Measurements from ENCODE around the gene DCC.

The DCC gene

GRCh38 chr18:52948868-52949444, 609.0 kb downstream of the DCC start:
- no peak for DNase-seq

DNA sequence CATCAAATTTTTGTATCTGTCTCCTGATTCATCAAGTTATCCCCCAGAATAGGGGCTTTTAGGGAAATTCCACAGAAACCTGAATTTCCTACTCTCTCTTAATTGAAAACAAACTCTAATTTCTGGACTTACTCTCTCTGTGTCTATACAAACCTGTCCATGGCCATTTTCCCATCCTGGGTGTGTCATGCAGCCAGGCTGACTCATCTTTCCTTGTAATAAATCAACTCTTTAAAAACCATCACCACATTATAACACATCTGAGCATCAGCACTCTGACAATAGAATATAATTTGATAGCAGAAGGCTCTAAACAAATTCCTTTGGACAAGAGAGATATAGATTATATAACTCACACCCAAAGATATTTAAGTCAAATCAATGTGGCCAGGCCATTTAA, 610.2 kb downstream of the DCC start:
- DNase-seq = no peak

DNA sequence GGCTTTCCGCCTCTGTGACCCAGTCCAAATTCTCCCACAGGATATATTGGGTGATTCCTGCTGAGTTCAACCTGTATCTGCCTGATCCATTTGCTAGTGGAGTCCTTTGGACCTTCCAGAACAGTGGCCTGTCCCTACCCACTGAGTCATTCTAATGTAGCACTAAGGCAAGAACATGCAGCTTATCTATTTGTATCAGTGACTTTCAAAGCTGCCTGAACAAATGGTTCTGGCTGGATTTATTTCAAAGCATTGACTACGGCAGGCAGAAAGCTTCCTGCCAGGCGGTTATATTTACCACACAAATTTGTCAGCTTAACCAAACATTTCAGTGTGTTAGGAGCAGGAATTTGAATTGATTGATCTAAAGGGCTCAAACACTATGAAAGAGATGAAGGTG, 613.4 kb downstream of the DCC start:
- no peak for DNase-seq

GRCh38 chr18:52963481-52963880, 623.5 kb downstream of the DCC start:
- DNase-seq = no peak

- DNase-seq = no peak
These were observed 630.7 kb downstream of the DCC start for GRCh38 chr18:52970686-52971085.

DNA sequence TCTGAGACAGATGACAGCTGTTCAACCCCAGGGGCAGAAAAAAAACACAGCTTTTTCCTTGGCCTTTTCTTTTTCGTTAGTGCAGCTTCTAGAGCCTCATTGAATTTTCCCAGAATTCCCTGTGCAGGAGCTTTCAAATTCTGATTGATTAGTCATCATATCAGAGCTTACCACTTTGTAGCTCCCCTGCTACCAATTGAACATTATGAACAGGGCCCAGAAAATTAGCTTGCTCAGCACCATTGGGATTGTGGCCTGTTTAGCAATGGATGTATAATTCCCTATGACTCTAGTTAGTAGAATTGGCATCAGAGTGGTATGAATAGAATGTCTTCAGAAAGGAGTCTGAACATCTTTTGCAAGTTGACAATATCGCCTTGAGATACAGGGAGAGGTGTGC, 631.1 kb downstream of the DCC start:
- no peak for DNase-seq

- DNase-seq = no peak
These were observed 639.9 kb downstream of the DCC start for GRCh38 chr18:52979892-52980291.

- no peak for DNase-seq
These were observed 651.2 kb downstream of the DCC start for GRCh38 chr18:52991246-52991645.

- no peak for DNase-seq
These were observed 652.0 kb downstream of the DCC start for GRCh38 chr18:52992041-52992440.

- no peak for DNase-seq
These were observed 655.9 kb downstream of the DCC start for GRCh38 chr18:52995875-52996274.

DNA sequence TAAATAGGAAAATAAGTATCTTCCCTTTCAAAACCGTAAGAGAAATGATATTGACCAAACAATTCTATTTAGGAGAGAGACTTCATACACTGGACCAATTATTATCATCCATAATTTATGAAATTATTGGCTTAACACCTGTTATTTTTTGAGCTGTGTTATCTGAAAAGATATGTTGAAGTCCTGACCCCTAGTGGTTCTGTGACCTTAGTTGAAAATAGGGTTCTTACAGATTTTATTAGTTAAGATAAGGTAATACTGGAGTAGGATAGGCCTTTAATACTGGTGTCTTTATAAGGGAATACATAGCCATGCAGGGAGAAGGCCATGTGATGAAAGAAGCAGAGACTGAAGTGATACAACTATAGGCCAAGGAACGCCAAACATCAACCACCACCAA, 659.6 kb downstream of the DCC start:
- DNase-seq = no peak

GRCh38 chr18:53004798-53005197, 664.8 kb downstream of the DCC start:
- DNase-seq = no peak

DNA sequence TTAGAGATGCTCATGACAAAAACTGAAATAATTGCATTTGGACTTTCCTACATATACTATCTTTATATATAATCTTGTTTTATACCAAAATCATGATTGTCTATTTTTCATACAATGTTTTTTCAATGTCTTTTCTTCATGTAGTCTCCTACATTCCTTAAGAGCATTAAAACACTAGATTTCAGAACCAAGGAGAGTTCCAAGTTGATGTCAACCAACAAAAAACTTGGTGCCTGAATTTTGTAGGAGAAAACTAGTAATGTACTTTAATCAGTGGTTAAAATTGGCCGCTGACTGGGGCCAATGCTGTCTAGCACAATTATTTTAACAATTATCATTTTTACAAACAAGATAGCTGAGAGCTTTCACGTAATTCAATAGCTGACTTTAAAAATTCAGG, 678.8 kb downstream of the DCC start:
- DNase-seq = no peak

DNA sequence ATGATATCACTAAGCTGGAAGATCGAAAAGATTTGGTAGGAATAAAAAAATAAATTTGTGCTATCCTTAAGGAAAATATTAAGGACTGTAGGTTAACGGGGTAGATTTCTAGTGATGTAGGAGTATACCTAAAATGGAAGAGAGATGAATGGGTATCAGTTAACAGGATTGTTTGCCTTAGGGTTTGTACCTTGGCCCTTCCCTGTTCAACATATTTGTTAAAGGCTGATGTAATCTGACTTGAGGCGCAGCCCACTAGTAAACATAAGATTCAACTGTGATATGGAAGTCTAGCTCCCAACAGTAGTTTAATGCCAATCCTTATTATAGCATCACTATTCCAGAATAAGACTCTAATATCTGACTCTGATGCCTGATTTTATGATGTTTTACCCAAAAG, 685.2 kb downstream of the DCC start:
- DNase-seq = no peak

GRCh38 chr18:53028565-53028964, 688.6 kb downstream of the DCC start:
- no peak for DNase-seq

DNA sequence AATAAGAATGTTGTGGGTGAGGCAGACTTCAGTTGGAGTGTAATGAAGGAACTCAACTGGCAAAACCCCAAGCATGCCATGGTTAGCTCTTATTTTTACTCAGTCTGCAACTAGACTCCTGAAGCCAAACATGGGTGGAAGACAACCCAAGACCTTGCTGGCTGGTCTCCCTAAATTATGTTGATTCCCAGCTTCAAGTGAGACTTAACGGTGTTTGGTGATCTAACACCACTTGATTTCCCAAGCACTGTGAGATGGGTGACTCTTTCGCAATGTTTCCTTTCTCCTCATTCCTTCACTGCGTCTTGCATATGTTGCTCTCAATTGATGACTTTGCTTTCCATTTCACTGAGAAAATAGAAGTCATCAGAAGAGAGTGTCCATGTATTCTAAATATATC, 693.1 kb downstream of the DCC start:
- no peak for DNase-seq

GRCh38 chr18:53038608-53039007, 698.6 kb downstream of the DCC start:
- no peak for DNase-seq

GRCh38 chr18:53040286-53040685, 700.3 kb downstream of the DCC start:
- DNase-seq = no peak

DNA sequence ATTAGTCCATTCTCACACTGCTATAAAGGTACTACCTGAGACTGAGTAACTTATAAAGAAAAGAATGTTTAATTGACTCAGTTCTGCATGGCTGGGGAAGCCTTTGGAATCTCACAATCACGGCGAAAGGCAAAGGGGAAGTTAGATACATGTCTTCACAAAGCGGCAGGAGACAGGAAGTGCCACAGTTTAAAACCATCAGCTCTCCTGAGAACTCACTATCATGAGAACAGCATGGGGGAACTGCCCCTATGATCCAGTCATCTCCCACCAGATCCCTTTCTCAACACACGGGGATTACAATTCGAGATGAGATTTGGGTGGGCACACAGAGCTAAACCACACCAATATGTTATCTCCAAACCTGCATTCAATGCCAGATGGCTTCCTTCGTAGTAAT, 716.1 kb downstream of the DCC start:
- DNase-seq = no peak

GRCh38 chr18:53070788-53071187, 730.8 kb downstream of the DCC start:
- DNase-seq = no peak

DNA sequence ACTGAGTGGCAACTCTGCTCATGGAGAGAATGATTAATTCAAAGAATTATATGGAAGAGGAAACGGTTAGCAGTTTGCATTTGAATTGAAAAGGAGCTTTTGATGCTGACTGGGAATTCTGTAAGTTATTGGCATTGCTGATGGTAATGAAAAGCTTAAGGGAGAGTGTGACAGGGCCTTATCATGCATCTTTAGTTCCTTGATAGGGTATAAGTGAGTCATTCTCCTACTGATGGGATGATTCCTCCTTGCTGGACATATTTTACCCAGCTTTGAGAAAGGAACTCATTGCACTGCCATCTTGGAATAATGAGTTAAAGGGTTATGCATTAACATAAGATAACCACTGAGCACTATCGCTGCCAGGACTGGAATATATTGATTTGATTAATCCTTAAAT, 740.7 kb downstream of the DCC start:
- DNase-seq = no peak

DNA sequence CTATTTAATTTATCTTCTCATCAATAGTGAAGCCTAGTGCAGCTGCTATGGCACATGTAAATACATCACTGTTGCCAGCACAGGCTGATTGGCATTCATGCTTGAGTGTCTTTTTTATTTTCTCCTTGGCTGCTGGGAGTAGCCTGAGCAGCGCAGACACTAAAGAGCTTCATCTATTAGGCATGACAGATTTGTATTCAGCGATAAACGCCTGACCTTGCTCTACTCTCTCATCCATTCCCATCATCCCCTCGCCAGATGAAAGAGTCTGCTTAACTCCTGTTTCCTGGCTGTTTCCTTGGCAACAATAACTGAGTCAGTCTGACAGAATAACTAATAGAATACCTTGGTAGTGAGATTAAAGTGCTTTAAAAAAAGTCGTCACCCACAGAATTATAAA, 753.6 kb downstream of the DCC start:
- no peak for DNase-seq

DNA sequence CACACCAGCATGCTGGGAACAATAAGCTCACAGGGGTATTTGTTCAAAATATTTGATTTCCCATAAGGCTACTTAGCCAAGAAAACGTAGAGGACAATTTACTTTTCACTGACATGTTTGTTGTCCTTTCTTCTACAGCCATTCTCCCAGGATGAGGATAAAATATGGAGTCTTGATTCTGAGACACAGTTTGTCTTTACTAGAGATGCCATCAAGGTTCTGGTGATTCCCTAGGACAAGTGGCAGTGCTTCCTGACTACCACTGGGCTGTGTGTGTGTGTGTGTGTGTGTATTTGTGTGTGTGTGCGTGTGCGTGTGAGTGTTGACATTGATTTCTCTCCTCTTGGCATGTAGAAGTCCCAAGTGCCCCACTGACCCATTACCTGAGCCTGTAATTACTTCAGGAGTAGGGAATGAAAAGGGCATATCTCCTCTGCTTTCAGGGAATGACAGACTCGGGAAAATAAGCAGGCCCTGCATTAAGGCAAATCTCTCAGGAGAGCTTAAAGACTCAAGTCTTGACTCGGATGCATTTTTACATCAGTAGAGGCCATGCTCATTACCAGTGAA, 761.6 kb downstream of the DCC start:
- DNase-seq = no peak

GRCh38 chr18:53114441-53114840, 774.4 kb downstream of the DCC start:
- no peak for DNase-seq

- no peak for DNase-seq
These were observed 776.0 kb downstream of the DCC start for GRCh38 chr18:53115876-53116585.
